Thoracic aorta (tissue), 2 donors: ENCODE measurements around the gene MAP4K5. TPM values are rescaled to one million over a fixed set of nuclear protein-coding genes. Genes with fewer than 3 reads are reported as not detected.

Experiments
- ATAC-seq: fragments of 150-250 bp; one replicate; pipeline ENCODE4 v1.8.0; 2017; ENCODE audit warnings: low read depth; ENCODE audit not compliant: insufficient number of reproducible peaks, low FRiP score
- DNase-seq: peaks from one replicate; pipeline ENCODE4 v3.0.0-alpha.2; 2020; ENCODE audit warnings: low spot score
- H3K27ac ChIP-seq, 2 donors: fragments of 200-600 bp; sonication (generic); 1 replicate in 1 of 2; 2 replicates in 1 of 2; pipeline ENCODE4 v1.5.1; 2016; ENCODE audit warnings: mild to moderate bottlenecking in 2 of 2, moderate library complexity in 2 of 2
- H3K27me3 ChIP-seq: fragments of 200-600 bp; sonication (generic); replicated peaks from 2 replicates; pipeline ENCODE4 v1.6.0; 2016; ENCODE audit warnings: mild to moderate bottlenecking; ENCODE audit not compliant: insufficient read depth
- H3K36me3 ChIP-seq: fragments of 200-600 bp; sonication (generic); one replicate; pipeline ENCODE4 v1.5.1; 2016
- H3K4me1 ChIP-seq, 2 donors: fragments of 200-600 bp; sonication (generic); 1 replicate in 1 of 2; 2 replicates in 1 of 2; pipeline versions ENCODE4 v1.5.1 to v1.6.0; 2016; ENCODE audit warnings: low read depth in 2 of 2, mild to moderate bottlenecking in 1 of 2; ENCODE audit not compliant: control insufficient read depth in 1 of 2
- H3K4me3 ChIP-seq: fragments of 200-600 bp; sonication (generic); 2 replicates; pipeline ENCODE4 v1.5.1; 2016; ENCODE audit warnings: mild to moderate bottlenecking
- H3K9me3 ChIP-seq: fragments of 200-600 bp; sonication (generic); 2 replicates; pipeline ENCODE4 v1.5.1; 2016
- total RNA-seq, 2 donors: library from RNA; depleted of rRNA; stranded (reverse); fragments of >200 nt; gene quantifications; one replicate each; pipeline versions ENCODE4 v1.1.0 to v1.2.3, GENCODE V29; 2016
- TF ChIP-seq, protein P1 (sequence below): fragments of 200-600 bp; sonication (generic); IDR thresholded peaks from one replicate; pipeline ENCODE4 v1.5.1; 2019; ENCODE audit warnings: antibody characterized with exemption

MAP4K5 gene
- total RNA-seq, 2 donors from 2014 or later: 231 to 238 TPM

DNA sequence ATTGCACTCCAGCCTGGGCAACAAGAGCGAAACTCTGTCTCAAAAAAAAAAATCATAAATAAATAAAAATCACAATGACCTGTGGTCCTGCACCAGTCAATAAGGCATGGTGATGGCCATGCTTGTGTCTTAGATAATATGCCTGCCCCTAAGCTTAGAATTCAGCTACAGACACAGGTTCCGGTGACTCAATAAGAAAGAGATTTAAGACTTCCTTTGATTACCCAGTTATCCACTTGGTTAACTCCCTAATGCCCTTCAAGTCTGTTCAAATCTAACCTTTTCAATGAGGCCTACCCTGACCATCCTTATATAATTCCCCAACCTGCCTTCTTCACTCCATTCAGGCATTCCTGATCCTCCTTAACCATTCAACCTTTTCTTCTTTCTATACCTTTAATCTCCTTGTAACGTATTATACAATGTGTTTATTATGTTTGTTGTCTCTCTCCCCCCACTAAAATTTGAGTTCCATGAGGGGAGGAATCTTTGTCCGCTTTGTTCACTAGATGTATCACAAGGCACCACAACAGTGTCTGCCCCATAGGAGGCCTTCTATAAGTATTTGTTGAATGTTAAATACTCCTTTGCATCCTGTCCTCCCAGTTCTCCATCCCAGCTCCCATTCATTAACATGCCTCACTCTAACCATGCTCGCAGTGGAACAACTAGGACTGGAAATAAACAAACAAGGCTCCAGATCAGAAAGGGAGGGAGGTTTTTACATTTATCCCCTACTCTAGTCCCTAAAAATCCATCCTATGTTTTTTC is 8.9 kb downstream of the MAP4K5 start:
- DNase-seq (no peak), ATAC-seq (no peak)
- Histone ChIP-seq H3K4me1 (peaks cover 19 to 43% of the 10 kb centered on the region in 2 donors), H3K4me3 (no peak overlapping the region), H3K27ac (no peak overlapping the region), H3K9me3 (no peaks in the 10 kb centered on the region), H3K27me3 (no peaks in the 10 kb centered on the region), H3K36me3 (no peaks in the 10 kb centered on the region)
- TF ChIP-seq, protein P1, sequence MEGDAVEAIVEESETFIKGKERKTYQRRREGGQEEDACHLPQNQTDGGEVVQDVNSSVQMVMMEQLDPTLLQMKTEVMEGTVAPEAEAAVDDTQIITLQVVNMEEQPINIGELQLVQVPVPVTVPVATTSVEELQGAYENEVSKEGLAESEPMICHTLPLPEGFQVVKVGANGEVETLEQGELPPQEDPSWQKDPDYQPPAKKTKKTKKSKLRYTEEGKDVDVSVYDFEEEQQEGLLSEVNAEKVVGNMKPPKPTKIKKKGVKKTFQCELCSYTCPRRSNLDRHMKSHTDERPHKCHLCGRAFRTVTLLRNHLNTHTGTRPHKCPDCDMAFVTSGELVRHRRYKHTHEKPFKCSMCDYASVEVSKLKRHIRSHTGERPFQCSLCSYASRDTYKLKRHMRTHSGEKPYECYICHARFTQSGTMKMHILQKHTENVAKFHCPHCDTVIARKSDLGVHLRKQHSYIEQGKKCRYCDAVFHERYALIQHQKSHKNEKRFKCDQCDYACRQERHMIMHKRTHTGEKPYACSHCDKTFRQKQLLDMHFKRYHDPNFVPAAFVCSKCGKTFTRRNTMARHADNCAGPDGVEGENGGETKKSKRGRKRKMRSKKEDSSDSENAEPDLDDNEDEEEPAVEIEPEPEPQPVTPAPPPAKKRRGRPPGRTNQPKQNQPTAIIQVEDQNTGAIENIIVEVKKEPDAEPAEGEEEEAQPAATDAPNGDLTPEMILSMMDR: no peak

DNA sequence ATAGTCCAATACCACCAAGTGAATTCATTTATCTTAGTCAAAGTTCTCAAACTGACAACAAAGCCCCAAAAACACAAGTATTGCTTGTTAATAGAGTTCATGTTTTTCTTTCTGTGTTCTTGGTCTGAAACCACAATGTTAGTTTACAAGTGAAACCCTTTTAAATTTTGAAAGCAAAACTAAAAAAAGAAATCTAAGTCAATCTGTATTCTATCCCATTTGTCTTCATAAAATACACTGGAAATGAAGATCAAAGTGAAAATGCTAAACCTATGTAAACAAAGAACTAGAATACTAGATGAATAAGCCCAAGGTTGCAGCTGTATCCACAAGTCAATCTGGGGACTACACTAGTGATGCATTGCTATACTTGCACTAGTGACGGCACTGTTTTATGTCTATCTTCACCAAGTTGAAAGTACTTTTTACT is 10.4 kb downstream of the MAP4K5 start:
- Histone ChIP-seq H3K27ac (peak overlapping the region in 1 of 2 donors; percentile 35), H3K4me1 (peaks cover 19 to 36% of the 10 kb centered on the region in 2 donors), H3K9me3 (no peaks in the 10 kb centered on the region), H3K36me3 (no peaks in the 10 kb centered on the region), H3K27me3 (no peaks in the 10 kb centered on the region), H3K4me3 (peak overlapping the region; percentile 33)
- TF ChIP-seq, protein P1: no peak
- ATAC-seq (no peak), DNase-seq (no peak)

DNA sequence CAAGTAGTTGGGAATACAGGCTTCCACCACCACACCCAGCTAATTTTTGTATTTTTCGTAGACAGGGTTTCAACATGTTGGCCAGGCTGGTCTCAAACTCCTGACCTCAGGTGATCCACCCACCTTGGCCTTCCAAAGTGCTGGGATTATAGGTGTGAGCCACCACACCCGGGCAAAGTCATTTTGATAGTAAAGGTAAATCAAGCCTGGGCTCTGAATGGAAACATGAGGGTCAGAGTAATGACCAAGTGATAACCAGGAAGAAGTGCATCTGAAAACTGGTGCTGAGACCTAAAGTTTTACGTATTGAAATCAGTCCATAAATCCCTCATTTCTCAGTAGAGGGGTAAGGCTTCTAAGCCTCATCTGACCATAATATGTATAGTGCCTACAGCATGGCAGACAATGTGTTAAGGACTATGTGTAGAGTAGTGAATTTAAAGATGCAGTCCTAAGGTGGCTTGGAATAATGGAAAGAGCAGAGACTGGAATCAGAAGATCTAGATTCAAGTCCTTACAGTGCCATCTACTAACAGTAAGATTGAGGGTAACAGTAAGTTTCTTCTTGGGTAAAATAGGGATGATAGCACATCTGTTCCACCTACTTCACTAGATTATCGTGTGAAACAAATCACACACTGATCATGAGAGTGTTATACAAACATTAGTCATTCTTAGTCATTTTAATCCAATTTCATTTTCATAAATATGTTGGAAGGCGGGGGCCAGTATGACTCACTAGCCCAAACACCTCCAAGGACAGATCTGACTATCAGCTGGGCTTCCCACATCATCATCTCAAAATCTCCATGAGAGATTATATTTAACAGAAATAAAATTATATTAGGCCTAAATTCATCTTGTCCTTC is 11.2 kb downstream of the MAP4K5 start:
- Histone ChIP-seq H3K9me3 (no peaks in the 10 kb centered on the region), H3K36me3 (no peaks in the 10 kb centered on the region), H3K4me3 (peak overlapping the region; percentile 33), H3K27ac (peak overlapping the region in 1 of 2 donors; percentile 46), H3K27me3 (no peaks in the 10 kb centered on the region), H3K4me1 (peaks cover 19 to 31% of the 10 kb centered on the region in 2 donors)
- peak; percentile 25 for DNase-seq
- TF ChIP-seq, protein P1: no peak
- peak; percentile 50 for ATAC-seq

DNA sequence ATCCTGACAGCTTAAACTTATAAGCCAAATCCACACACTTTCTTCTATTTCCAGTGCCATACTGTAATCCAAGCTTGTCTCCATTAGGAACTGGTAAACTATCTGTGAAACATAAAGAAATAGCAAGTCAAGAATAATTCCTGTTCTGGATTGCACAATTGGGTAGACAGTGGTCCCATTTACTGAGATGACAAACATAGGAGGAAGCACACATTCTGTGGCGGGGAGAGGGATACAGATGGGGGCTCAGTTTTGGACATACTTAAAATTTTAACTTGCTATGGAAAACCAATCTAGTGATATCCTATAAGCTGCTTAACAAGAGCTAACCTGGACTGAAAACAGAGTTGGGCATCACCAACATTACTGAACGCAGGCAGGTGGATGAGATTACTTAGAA is 16.3 kb downstream of the MAP4K5 start:
- no peaks in the 10 kb centered on the region for H3K36me3 ChIP-seq
- ATAC-seq: no peak
- DNase-seq: no peak
- TF ChIP-seq, protein P1: no peak
- H3K4me3 ChIP-seq: no peak overlapping the region
- no peaks in the 10 kb centered on the region for H3K9me3 ChIP-seq
- H3K27ac ChIP-seq: no peak overlapping the region
- no peaks in the 10 kb centered on the region for H3K27me3 ChIP-seq
- peaks cover under 1 to 4% of the 10 kb centered on the region in 2 donors for H3K4me1 ChIP-seq

DNA sequence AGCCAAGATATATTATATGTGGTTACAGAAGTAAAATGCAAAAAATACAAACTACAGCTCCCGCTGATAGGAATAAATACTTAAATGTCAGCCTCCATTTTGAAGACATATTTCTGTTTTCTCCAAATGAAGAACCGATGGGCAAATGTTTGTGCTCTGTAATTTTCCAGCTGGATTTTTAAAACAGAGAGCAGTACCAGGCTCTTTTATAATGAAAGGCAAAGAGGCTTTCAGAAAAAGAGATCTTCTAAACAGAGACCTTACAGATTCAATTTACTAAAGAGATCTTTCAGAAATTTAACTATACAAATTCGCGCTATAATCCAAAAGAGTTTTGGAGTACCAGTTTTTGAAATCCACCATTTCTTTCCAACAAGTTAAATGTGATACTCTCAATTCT is 19.9 kb downstream of the MAP4K5 start:
- no peaks in the 10 kb centered on the region for H3K4me1 ChIP-seq
- no peak overlapping the region for H3K4me3 ChIP-seq
- no peaks in the 10 kb centered on the region for H3K36me3 ChIP-seq
- no peak overlapping the region for H3K27ac ChIP-seq
- H3K9me3 ChIP-seq: no peaks in the 10 kb centered on the region
- TF ChIP-seq, protein P1: no peak
- ATAC-seq: no peak
- DNase-seq: no peak
- H3K27me3 ChIP-seq: no peaks in the 10 kb centered on the region
